ENCODE results near the gene RBMS3.

Gene RBMS3

GRCh38 chr3:29590461-29590860, 309.6 kb downstream of the RBMS3 start:
- DNase-seq = no peak

GRCh38 chr3:29591579-29591978, 310.7 kb downstream of the RBMS3 start:
- DNase-seq = no peak

GRCh38 chr3:29593802-29594201, 312.9 kb downstream of the RBMS3 start:
- DNase-seq = no peak

- no peak for DNase-seq
These were observed 313.4 kb downstream of the RBMS3 start for GRCh38 chr3:29594261-29594660.

GRCh38 chr3:29597376-29598008, 316.6 kb downstream of the RBMS3 start:
- DNase-seq = no peak

GRCh38 chr3:29601861-29602585, 321.2 kb downstream of the RBMS3 start:
- DNase-seq = no peak

GRCh38 chr3:29605845-29606244, 325.0 kb downstream of the RBMS3 start:
- no peak for DNase-seq

- no peak for DNase-seq
These were observed 325.5 kb downstream of the RBMS3 start for GRCh38 chr3:29606416-29606815.

GRCh38 chr3:29608414-29609327, 327.8 kb downstream of the RBMS3 start:
- DNase-seq = no peak

GRCh38 chr3:29609328-29609811, 328.5 kb downstream of the RBMS3 start:
- no peak for DNase-seq

GRCh38 chr3:29610781-29611180, 329.9 kb downstream of the RBMS3 start:
- DNase-seq = no peak

GRCh38 chr3:29611252-29611651, 330.4 kb downstream of the RBMS3 start:
- DNase-seq = no peak

GRCh38 chr3:29612536-29612935, 331.7 kb downstream of the RBMS3 start:
- DNase-seq = no peak

GRCh38 chr3:29614954-29615353, 334.1 kb downstream of the RBMS3 start:
- no peak for DNase-seq

GRCh38 chr3:29618395-29619282, 337.8 kb downstream of the RBMS3 start:
- DNase-seq = no peak

GRCh38 chr3:29619676-29620075, 338.8 kb downstream of the RBMS3 start:
- DNase-seq = no peak

- DNase-seq = no peak
These were observed 346.6 kb downstream of the RBMS3 start for GRCh38 chr3:29627136-29628117.

GRCh38 chr3:29628795-29629194, 347.9 kb downstream of the RBMS3 start:
- no peak for DNase-seq

GRCh38 chr3:29635888-29636287, 355.0 kb downstream of the RBMS3 start:
- no peak for DNase-seq

- DNase-seq = no peak
These were observed 356.2 kb downstream of the RBMS3 start for GRCh38 chr3:29637068-29637467.
